ENCODE measurements around the gene KCNQ1OT1. TPM values are rescaled to one million over a fixed set of nuclear protein-coding genes. Genes with fewer than 3 reads are reported as not detected.
A peak's percentile ranks its signal among the peaks of the same experiment; 100 is the strongest.

The KCNQ1OT1 gene
- total RNA-seq, 2 donors from 2014 or later = 5.2 to 6.9 TPM

- Mint-ChIP-seq H3K4me1 (no peaks in the 10 kb centered on the region), H3K27ac (no peak overlapping the region), H3K4me3 (no peak overlapping the region), H3K9me3 (peaks cover 82% of the 10 kb centered on the region), H3K36me3 (ENCODE audit: low read depth) (peaks cover 48% of the 10 kb centered on the region), H3K27me3 (ENCODE audit: insufficient read depth) (peaks cover 41% of the 10 kb centered on the region)
- Histone ChIP-seq H3K4me3 (ENCODE audit: low read length) (peak overlapping the region; percentile 51), H3K4me1 (ENCODE audit: control insufficient read depth, insufficient read depth, low read length) (no peaks in the 10 kb centered on the region), H3K36me3 (ENCODE audit: control insufficient read depth, insufficient read depth, low read length) (peaks cover 8% of the 10 kb centered on the region), H3K9ac (ENCODE audit: extremely low read depth, low read length, poor library complexity, severe bottlenecking) (no peak overlapping the region), H3K27ac (ENCODE audit: low read depth, low read length) (no peak overlapping the region), H3K9me3 (ENCODE audit: control insufficient read depth, low read length) (peaks cover 59% of the 10 kb centered on the region), H3K27me3 (ENCODE audit: control insufficient read depth, insufficient read depth, low read length, poor library complexity, severe bottlenecking) (no peaks in the 10 kb centered on the region)
- no peak for TF ChIP-seq CTCF (conservative IDR thresholded peaks at IDR 0.05)
- no peak for DNase-seq
- 83 to 95% methylated on average over 1 to 2 of the region's 2 CpGs for WGBS, 2 experiments (ENCODE audit: insufficient coverage in 1 of 2, insufficient read length in 1 of 2)
Observed at GRCh38 chr11:2660357-2660939, 39.3 kb downstream of the KCNQ1OT1 start.

GRCh38 chr11:2657697-2658284, 42.0 kb downstream of the KCNQ1OT1 start:
- WGBS, 2 experiments (ENCODE audit: insufficient coverage in 1 of 2, insufficient read length in 1 of 2) = 92% methylated on average over 5 to 8 of the region's 8 CpGs
- Histone ChIP-seq H3K4me3 (ENCODE audit: low read length) (no peak overlapping the region), H3K36me3 (ENCODE audit: control insufficient read depth, insufficient read depth, low read length) (no peaks in the 10 kb centered on the region), H3K27me3 (ENCODE audit: control insufficient read depth, insufficient read depth, low read length, poor library complexity, severe bottlenecking) (no peaks in the 10 kb centered on the region), H3K9me3 (ENCODE audit: control insufficient read depth, low read length) (peaks cover 71% of the 10 kb centered on the region), H3K4me1 (ENCODE audit: control insufficient read depth, insufficient read depth, low read length) (no peaks in the 10 kb centered on the region), H3K9ac (ENCODE audit: extremely low read depth, low read length, poor library complexity, severe bottlenecking) (no peak overlapping the region), H3K27ac (ENCODE audit: low read depth, low read length) (no peak overlapping the region)
- DNase-seq = no peak
- no peak overlapping the region for H3K4me3 Mint-ChIP-seq
- H3K4me1 Mint-ChIP-seq = no peaks in the 10 kb centered on the region
- H3K27ac Mint-ChIP-seq = no peak overlapping the region
- H3K9me3 Mint-ChIP-seq = peaks cover 97% of the 10 kb centered on the region
- H3K27me3 Mint-ChIP-seq (ENCODE audit: insufficient read depth) = peaks cover 59% of the 10 kb centered on the region
- H3K36me3 Mint-ChIP-seq (ENCODE audit: low read depth) = peaks cover 29% of the 10 kb centered on the region
- no peak for TF ChIP-seq CTCF (conservative IDR thresholded peaks at IDR 0.05)

GRCh38 chr11:2656859-2657258, 42.9 kb downstream of the KCNQ1OT1 start:
- Mint-ChIP-seq H3K4me1 (no peaks in the 10 kb centered on the region), H3K9me3 (peaks cover 99% of the 10 kb centered on the region), H3K27ac (no peak overlapping the region), H3K36me3 (ENCODE audit: low read depth) (peaks cover 29% of the 10 kb centered on the region), H3K27me3 (ENCODE audit: insufficient read depth) (peaks cover 62% of the 10 kb centered on the region), H3K4me3 (no peak overlapping the region)
- no peak overlapping the region for H3K9ac ChIP-seq (ENCODE audit: extremely low read depth, low read length, poor library complexity, severe bottlenecking)
- no peak for DNase-seq
- WGBS, 2 experiments (ENCODE audit: insufficient coverage in 1 of 2, insufficient read length in 1 of 2) = 92% methylated on average over 1 of the region's 1 CpG; no CpG with 5 or more reads in 1 of the 2 experiments
- no peak for TF ChIP-seq CTCF (conservative IDR thresholded peaks at IDR 0.05)
- no peaks in the 10 kb centered on the region for H3K27me3 ChIP-seq (ENCODE audit: control insufficient read depth, insufficient read depth, low read length, poor library complexity, severe bottlenecking)
- H3K4me1 ChIP-seq (ENCODE audit: control insufficient read depth, insufficient read depth, low read length) = no peaks in the 10 kb centered on the region
- no peak overlapping the region for H3K27ac ChIP-seq (ENCODE audit: low read depth, low read length)
- H3K36me3 ChIP-seq (ENCODE audit: control insufficient read depth, insufficient read depth, low read length) = no peaks in the 10 kb centered on the region
- no peak overlapping the region for H3K4me3 ChIP-seq (ENCODE audit: low read length)
- H3K9me3 ChIP-seq (ENCODE audit: control insufficient read depth, low read length) = peaks cover 81% of the 10 kb centered on the region

All from endodermal cell (in vitro differentiated cells).